Stimulated activated CD8-positive, alpha-beta memory T cell treated with anti-CD3 and anti-CD28 coated beads, Interleukin-7, amount 100 ng/mL, for 4 hours (primary cell): ENCODE data around the gene PHYHD1.

Source experiments
- DNase-seq, 2 donors: peaks; one replicate each; pipeline ENCODE4 v3.0.0-alpha.2; 2020; ENCODE audit warnings: low read depth in 2 of 2

Gene PHYHD1

GRCh38 chr9:128969491-128969890 is 48.7 kb downstream of the PHYHD1 start:
- DNase-seq = no peak

DNA sequence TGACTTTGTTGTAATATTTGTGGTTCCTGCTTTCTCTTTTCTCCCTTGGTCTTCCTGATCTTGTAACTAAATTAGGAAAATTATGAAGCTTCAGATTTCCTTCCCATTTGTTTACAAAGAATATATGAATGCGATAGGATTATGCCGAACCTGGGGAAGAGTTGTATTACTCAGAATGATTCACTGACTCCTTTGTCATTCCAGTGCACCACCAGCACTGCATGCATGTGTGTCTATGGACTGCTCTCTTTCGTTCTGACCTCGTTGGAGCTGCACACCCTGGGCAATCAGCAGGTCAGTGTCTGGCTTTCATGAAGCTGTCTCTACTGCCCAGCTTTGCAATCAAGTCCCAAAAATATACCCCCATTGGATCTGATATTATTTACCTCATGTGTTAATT is 52.2 kb downstream of the PHYHD1 start:
- no peak for DNase-seq

- DNase-seq = no peak
These were observed 58.3 kb downstream of the PHYHD1 start for GRCh38 chr9:128979111-128979510.

DNA sequence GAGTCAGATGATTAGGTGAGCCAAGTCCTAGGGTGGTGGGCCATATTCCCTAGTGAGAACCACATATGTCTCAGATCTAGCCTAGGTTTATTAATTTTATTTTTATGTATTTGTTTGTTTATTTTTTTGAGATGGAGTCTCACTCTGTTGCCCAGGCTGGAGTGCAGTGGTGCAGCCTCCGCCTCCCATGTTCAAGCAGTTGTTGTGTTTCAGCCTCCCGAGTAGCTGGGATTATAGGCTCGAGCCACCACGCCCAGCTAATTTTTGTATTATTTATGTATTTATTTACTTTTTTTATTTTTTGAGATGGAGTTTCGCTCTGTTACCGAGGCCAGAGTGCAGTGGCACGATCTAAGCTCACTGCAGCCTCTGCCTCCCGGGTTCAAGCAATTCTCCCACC is 62.8 kb downstream of the PHYHD1 start:
- DNase-seq = no peak

DNA sequence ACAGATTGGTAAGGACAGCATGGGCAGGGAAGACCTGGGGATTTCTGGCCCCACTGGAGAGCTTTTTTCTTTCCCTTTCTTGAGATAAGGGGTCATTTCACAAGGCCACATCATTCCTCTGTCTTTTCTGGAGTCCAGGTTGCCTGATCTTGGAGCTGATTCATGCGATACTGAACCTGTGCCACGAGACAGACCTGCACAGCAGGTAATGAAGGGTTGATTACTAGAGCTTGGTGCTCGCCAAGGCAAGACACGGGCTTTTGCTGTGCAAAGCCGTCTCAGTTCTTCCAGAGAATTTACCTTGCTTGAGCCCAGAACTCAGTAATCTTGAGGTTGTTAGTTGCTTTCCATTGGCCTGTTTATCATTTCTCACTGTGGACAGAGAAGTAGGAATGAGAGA is 65.9 kb downstream of the PHYHD1 start:
- no peak for DNase-seq

GRCh38 chr9:128987805-128988204 is 67.0 kb downstream of the PHYHD1 start:
- DNase-seq = no peak
